ENCODE results near the gene KCNQ2.
A peak's percentile ranks its signal among the peaks of the same experiment; 100 is the strongest.

KCNQ2 gene

GRCh38 chr20:63501818-63502670, 29.6 kb upstream of the KCNQ2 start:
- DNase-seq (ENCODE audit: low spot score), result peak; percentile 89

GRCh38 chr20:63500902-63501817, 28.7 kb upstream of the KCNQ2 start:
- DNase-seq (ENCODE audit: low spot score), result no peak

- DNase-seq (ENCODE audit: low spot score), result peak; percentile 8
Measured at GRCh38 chr20:63500151-63500901, 27.9 kb upstream of the KCNQ2 start.

- peak; percentile 75 for DNase-seq (ENCODE audit: low spot score)
Measured at GRCh38 chr20:63499338-63499969, 27.0 kb upstream of the KCNQ2 start.

GRCh38 chr20:63498960-63499337, 26.5 kb upstream of the KCNQ2 start, which contains the start of gene EEF1A2:
Gene EEF1A2, minus strand, starts transcription at chr20:63499083. Its CDS starts 1,320 bp downstream, at chr20:63497763.
- peak; percentile 64 for DNase-seq (ENCODE audit: low spot score)

- DNase-seq (ENCODE audit: low spot score), result peak; percentile 69
Measured at GRCh38 chr20:63497946-63498935, 25.8 kb upstream of the KCNQ2 start.

- peak; percentile 8 for DNase-seq (ENCODE audit: low spot score)
Measured at GRCh38 chr20:63497138-63497945, 24.9 kb upstream of the KCNQ2 start.

GRCh38 chr20:63496596-63497120, 24.2 kb upstream of the KCNQ2 start:
- DNase-seq (ENCODE audit: low spot score), result no peak

GRCh38 chr20:63495741-63496595, 23.5 kb upstream of the KCNQ2 start:
- DNase-seq (ENCODE audit: low spot score), result peak; percentile 93

- no peak for DNase-seq (ENCODE audit: low spot score)
Measured at GRCh38 chr20:63495167-63495720, 22.8 kb upstream of the KCNQ2 start.

GRCh38 chr20:63494420-63495166, 22.1 kb upstream of the KCNQ2 start:
- DNase-seq (ENCODE audit: low spot score), result peak; percentile 4

- no peak for DNase-seq (ENCODE audit: low spot score)
Measured at GRCh38 chr20:63494084-63494419, 21.6 kb upstream of the KCNQ2 start.

GRCh38 chr20:63493563-63494020, 21.1 kb upstream of the KCNQ2 start:
- DNase-seq (ENCODE audit: low spot score), result no peak

- DNase-seq (ENCODE audit: low spot score), result no peak
Measured at GRCh38 chr20:63492982-63493381, 20.5 kb upstream of the KCNQ2 start.

GRCh38 chr20:63492518-63492917, 20.1 kb upstream of the KCNQ2 start:
- DNase-seq (ENCODE audit: low spot score), result no peak

GRCh38 chr20:63491635-63492230, 19.3 kb upstream of the KCNQ2 start:
- no peak for DNase-seq (ENCODE audit: low spot score)

- no peak for DNase-seq (ENCODE audit: low spot score)
Measured at GRCh38 chr20:63491078-63491477, 18.6 kb upstream of the KCNQ2 start.

All from iPS-NIHi11 (cell line).